Stimulated activated CD4-positive, alpha-beta T cell treated with anti-CD3 and anti-CD28 coated beads, Interleukin-1b, Interleukin-23, amount 100 ng/mL, for 1 hour (primary cell): Measurements from ENCODE around the gene HAO2.

ENCODE experiments used
- DNase-seq, 2 donors: peaks; one replicate each; pipeline ENCODE4 v3.0.0-alpha.2; 2020; ENCODE audit warnings: low read depth in 2 of 2

HAO2 gene

GRCh38 chr1:119438761-119439160 is 70.2 kb downstream of the HAO2 start:
- DNase-seq, result no peak

- no peak for DNase-seq
Observed at GRCh38 chr1:119440721-119441307, 72.2 kb downstream of the HAO2 start.

- no peak for DNase-seq
Observed at GRCh38 chr1:119442756-119443155, 74.2 kb downstream of the HAO2 start.
